Thyroid gland (tissue), 4 donors: ENCODE measurements around the gene LINC01488.

Experiments used
- CTCF ChIP-seq, 6 experiments: fragments of 200-600 bp in 3 of 6; fragments of 450-650 bp in 3 of 6; sonication (generic) in 3 of 6; IDR thresholded peaks; one replicate each; pipeline ENCODE4 v1.5.1; 2016 to 2019; ENCODE audit warnings: antibody characterized with exemption in 6 of 6, mild to moderate bottlenecking in 2 of 6, inconsistent platforms in 1 of 6, moderate library complexity in 1 of 6
- POLR2A ChIP-seq, 2 donors: fragments of 450-650 bp; IDR thresholded peaks; one replicate each; pipeline ENCODE4 v1.6.1; 2017; ENCODE audit warnings: antibody characterized with exemption in 2 of 2, mild to moderate bottlenecking in 2 of 2, moderate library complexity in 1 of 2

GRCh38 chr11:69513663-69514224 lies 32.3 kb downstream of the LINC01488 start:
- TF ChIP-seq POLR2A (IDR thresholded peaks at IDR 0.05) = no peak
- TF ChIP-seq CTCF (IDR thresholded peaks at IDR 0.05) = no peak
